Activated T-helper 2 cell treated with anti-CD3 and anti-CD28 coated beads, Interferon-gamma antibody, Interleukin-2, Interleukin-4, amounts not matched to agents 10 μg/mL and 5 μg/mL and 100 μg/mL, durations not matched to agents 14 hours and 24 hours and 36 hours (primary cell): ENCODE data around the gene C4B. TPM values are rescaled to one million over a fixed set of nuclear protein-coding genes. Genes with fewer than 3 reads are reported as not detected.
A peak's percentile ranks its signal among the peaks of the same experiment; 100 is the strongest.
"Not testable (repeated sequence)": the region's sequence is repeated elsewhere in the genome, so short reads cannot be mapped to it uniquely, and the experiment has no call there.

Source experiments
- DNase-seq: peaks from one replicate; pipeline ENCODE4 v3.0.0; 2021; ENCODE audit warnings: low spot score
- H3K27ac Mint-ChIP-seq: one replicate; pipeline ENCODE4 v1.8.0; 2021; ENCODE audit warnings: mixed read lengths
- H3K27me3 Mint-ChIP-seq: one replicate; pipeline ENCODE4 v1.8.0; 2021; ENCODE audit warnings: low read depth, mixed read lengths
- H3K36me3 Mint-ChIP-seq: one replicate; pipeline ENCODE4 v1.8.0; 2021; ENCODE audit warnings: low read depth, mixed read lengths
- H3K4me1 Mint-ChIP-seq: one replicate; pipeline ENCODE4 v1.8.0; 2021; ENCODE audit warnings: low read depth, mixed read lengths
- H3K4me3 Mint-ChIP-seq: one replicate; pipeline ENCODE4 v1.8.0; 2021; ENCODE audit warnings: low read depth, mild to moderate bottlenecking, moderate library complexity, mixed read lengths
- H3K9me3 Mint-ChIP-seq: one replicate; pipeline ENCODE4 v1.8.0; 2021; ENCODE audit warnings: mixed read lengths
- intact Hi-C: fragments of 100-400 bp; cut with micrococcal nuclease; formaldehyde crosslinking; loops from one replicate; pipeline ENCODE4 v1.15.1; 2023
- total RNA-seq: library from RNA; stranded (reverse); gene quantifications from 2 replicates; pipeline ENCODE4 v1.2.3, GENCODE V29; 2022

Gene C4B
- 2.9 and 4.2 TPM in 2 replicates for total RNA-seq

DNA sequence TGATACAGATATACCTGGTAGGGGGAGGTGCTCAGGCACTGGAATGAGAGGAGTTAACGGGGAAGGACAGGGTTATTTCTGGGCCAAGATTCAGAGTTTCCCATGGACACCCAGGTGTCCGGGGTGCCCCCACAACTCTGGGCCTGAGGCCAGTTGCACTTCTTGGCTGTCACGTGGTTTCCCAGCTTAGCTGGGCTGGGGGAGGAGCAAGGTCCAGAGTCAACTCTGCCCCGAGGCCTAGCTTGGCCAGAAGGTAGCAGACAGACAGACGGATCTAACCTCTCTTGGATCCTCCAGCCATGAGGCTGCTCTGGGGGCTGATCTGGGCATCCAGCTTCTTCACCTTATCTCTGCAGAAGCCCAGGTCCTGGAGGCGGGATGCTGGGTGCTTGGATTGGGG is at the start of gene C4B:
C4B (plus strand) TSS at position 249 of the 400 bp plus-strand sequence; CDS start at position 300, 51 bp downstream.
- H3K27me3 Mint-ChIP-seq, intact Hi-C loops, H3K4me3 Mint-ChIP-seq, DNase-seq, H3K4me1 Mint-ChIP-seq, H3K36me3 Mint-ChIP-seq, H3K9me3 Mint-ChIP-seq, H3K27ac Mint-ChIP-seq: not testable (repeated sequence)

DNA sequence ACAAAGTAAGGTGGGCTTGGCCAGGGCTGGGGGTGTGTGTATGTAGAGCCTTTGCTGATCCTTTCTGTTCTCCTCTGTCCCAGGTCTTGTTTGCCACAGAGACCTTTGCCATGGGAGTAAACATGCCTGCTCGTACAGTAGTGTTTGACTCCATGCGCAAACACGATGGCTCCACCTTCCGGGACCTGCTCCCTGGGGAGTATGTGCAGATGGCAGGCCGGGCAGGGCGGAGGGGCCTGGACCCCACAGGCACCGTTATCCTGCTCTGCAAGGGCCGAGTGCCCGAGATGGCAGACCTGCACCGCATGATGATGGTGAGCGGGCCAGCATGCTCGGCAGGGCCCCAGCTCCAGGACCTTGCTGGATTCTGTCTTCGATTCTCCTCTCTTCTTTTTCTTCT is 48.9 kb upstream of the C4B start:
- Mint-ChIP-seq H3K4me1 (peaks cover 10% of the 10 kb centered on the region), H3K36me3 (peaks cover 77% of the 10 kb centered on the region), H3K9me3 (no peaks in the 10 kb centered on the region), H3K4me3 (no peak overlapping the region), H3K27ac (no peak overlapping the region), H3K27me3 (no peaks in the 10 kb centered on the region)
- intact Hi-C loops: no loop called here
- DNase-seq: no peak

DNA sequence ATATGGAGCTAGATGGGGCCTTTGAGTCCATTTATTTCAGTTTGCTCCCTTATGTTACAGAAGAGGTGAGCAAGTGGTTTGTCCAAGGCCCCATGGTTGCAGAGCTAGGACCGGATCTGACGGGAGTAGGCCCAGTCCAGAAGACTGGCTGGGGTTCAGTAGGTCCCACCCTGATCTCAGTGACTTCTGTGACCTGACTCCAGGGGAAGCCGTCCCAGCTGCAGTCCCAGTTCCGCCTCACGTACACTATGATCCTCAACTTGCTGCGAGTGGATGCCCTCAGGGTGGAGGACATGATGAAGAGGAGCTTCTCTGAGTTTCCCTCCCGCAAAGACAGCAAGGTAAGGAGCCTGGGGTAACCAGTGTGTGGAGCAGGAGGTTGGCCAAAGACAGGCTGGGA is 48.1 kb upstream of the C4B start:
- H3K27me3 Mint-ChIP-seq: no peaks in the 10 kb centered on the region
- no peak overlapping the region for H3K27ac Mint-ChIP-seq
- H3K4me3 Mint-ChIP-seq: no peak overlapping the region
- H3K4me1 Mint-ChIP-seq: peaks cover 10% of the 10 kb centered on the region
- intact Hi-C loops: no loop called here
- no peak for DNase-seq
- no peaks in the 10 kb centered on the region for H3K9me3 Mint-ChIP-seq
- peaks cover 69% of the 10 kb centered on the region for H3K36me3 Mint-ChIP-seq

DNA sequence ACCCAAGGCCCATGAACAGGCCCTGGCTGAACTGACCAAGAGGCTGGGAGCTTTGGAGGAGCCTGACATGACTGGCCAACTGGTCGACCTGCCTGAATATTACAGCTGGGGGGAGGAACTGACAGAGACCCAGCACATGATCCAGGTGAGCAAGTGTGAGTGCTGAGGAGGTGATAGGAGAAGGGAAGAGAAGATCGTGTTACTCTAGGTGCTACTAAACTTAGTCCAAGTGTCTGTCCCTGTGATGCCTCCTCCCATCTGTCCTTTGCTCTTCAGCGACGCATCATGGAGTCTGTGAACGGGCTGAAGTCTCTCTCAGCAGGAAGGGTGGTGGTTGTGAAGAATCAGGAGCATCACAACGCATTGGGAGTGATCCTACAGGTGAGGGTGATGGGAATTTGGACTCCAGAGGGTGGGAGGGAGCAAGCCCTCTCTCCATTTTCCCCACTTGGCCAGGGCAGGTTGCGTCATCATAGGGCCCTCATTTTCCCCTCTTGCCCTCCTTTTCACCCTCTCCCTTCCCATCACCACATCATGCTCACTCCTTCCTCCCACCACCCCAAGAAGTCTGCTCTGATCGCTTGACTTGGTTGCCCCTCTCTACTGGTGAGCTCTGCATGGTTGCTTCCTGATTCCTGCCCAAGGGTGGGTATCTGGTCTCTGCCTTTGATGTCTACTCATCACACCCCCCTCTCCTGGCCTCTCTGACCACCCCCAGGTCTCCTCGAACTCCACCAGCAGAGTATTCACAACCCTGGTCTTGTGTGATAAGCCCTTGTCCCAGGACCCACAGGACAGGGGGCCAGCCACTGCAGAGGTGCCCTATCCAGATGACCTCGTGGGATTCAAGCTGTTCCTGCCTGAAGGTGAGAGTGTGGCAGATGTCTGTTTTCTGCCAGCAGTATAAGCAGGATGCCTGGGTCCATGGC is 47.3 kb upstream of the C4B start:
- DNase-seq: no peak
- H3K4me1 Mint-ChIP-seq: peaks cover 12% of the 10 kb centered on the region
- H3K27me3 Mint-ChIP-seq: no peaks in the 10 kb centered on the region
- no peak overlapping the region for H3K4me3 Mint-ChIP-seq
- H3K9me3 Mint-ChIP-seq: no peaks in the 10 kb centered on the region
- intact Hi-C loops: no loop called here
- H3K27ac Mint-ChIP-seq: no peak overlapping the region
- peaks cover 62% of the 10 kb centered on the region for H3K36me3 Mint-ChIP-seq

DNA sequence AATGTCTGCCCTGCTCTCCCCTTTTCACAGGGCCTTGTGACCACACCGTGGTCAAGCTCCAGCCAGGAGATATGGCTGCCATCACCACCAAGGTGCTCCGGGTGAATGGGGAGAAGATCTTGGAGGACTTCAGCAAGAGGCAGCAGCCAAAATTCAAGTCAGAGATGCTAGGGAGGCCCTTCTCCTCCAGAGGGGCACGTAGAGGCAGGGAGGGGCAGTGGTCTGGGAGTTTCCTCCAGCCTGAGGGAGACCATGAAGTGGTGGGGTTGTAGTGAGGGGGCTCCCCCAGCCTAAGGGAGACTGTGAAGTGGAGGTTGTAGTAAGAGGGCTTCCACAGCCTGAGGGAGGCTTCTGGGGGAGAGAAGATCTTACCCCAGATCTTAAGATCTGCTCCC is 46.7 kb upstream of the C4B start:
- Mint-ChIP-seq H3K36me3 (peaks cover 55% of the 10 kb centered on the region), H3K27me3 (no peaks in the 10 kb centered on the region), H3K27ac (no peak overlapping the region), H3K4me1 (peaks cover 18% of the 10 kb centered on the region), H3K4me3 (no peak overlapping the region), H3K9me3 (no peaks in the 10 kb centered on the region)
- intact Hi-C loops: no loop called here
- no peak for DNase-seq

DNA sequence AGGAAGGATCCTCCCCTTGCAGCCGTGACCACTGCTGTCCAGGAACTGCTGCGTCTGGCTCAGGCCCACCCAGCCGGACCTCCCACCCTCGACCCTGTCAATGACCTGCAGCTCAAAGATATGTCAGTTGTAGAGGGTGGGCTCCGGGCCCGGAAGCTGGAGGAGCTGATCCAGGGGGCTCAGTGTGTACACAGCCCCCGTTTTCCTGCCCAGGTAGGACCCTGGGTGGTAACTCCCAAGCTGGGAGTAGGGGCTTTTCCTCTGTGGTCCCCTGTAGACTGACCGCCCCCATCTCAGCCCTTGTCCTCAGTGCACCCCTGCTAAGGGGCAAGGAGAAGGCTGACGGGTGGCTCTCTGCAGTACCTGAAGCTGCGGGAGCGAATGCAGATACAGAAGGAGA is 46.3 kb upstream of the C4B start:
- H3K27ac Mint-ChIP-seq: no peak overlapping the region
- H3K9me3 Mint-ChIP-seq: no peaks in the 10 kb centered on the region
- intact Hi-C loops: no loop called here
- no peak overlapping the region for H3K4me3 Mint-ChIP-seq
- H3K4me1 Mint-ChIP-seq: peaks cover 22% of the 10 kb centered on the region
- no peaks in the 10 kb centered on the region for H3K27me3 Mint-ChIP-seq
- H3K36me3 Mint-ChIP-seq: peaks cover 54% of the 10 kb centered on the region
- no peak for DNase-seq

DNA sequence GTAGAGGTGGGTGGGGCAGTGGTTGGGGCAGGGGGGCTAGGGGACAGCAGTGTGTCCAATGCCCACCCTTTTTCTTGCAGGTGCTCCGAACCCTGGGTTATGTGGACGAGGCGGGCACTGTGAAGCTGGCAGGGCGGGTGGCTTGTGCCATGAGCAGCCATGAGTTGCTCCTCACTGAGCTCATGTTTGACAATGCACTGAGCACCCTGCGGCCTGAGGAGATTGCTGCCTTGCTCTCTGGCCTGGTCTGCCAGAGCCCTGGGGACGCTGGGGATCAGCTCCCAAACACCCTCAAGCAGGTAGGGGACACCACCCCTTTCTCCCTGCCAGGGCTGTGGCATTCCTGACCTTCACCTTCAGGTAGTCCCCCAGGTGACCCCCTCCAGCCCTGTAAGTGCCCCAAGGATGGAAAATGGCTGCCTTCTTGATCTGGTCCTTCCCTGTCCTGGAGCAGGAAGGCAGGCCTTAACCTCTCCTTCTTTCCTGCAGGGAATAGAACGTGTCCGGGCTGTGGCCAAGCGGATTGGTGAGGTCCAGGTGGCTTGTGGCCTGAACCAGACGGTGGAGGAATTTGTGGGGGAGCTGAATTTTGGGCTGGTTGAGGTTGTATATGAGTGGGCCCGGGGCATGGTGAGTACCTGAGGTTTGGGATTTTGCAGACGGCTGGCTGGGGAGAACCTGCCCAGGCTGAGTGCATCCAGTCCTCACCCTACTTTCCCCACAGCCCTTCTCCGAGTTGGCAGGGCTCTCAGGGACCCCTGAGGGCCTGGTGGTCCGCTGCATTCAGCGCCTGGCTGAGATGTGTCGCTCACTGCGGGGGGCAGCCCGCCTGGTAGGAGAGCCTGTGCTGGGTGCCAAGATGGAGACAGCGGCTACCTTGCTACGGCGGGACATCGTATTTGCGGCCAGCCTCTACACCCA is 45.5 kb upstream of the C4B start:
- intact Hi-C loops: no loop called here
- no peak overlapping the region for H3K27ac Mint-ChIP-seq
- H3K36me3 Mint-ChIP-seq: peaks cover 50% of the 10 kb centered on the region
- no peaks in the 10 kb centered on the region for H3K27me3 Mint-ChIP-seq
- H3K9me3 Mint-ChIP-seq: no peaks in the 10 kb centered on the region
- H3K4me3 Mint-ChIP-seq: no peak overlapping the region
- H3K4me1 Mint-ChIP-seq: peaks cover 23% of the 10 kb centered on the region
- no peak for DNase-seq

DNA sequence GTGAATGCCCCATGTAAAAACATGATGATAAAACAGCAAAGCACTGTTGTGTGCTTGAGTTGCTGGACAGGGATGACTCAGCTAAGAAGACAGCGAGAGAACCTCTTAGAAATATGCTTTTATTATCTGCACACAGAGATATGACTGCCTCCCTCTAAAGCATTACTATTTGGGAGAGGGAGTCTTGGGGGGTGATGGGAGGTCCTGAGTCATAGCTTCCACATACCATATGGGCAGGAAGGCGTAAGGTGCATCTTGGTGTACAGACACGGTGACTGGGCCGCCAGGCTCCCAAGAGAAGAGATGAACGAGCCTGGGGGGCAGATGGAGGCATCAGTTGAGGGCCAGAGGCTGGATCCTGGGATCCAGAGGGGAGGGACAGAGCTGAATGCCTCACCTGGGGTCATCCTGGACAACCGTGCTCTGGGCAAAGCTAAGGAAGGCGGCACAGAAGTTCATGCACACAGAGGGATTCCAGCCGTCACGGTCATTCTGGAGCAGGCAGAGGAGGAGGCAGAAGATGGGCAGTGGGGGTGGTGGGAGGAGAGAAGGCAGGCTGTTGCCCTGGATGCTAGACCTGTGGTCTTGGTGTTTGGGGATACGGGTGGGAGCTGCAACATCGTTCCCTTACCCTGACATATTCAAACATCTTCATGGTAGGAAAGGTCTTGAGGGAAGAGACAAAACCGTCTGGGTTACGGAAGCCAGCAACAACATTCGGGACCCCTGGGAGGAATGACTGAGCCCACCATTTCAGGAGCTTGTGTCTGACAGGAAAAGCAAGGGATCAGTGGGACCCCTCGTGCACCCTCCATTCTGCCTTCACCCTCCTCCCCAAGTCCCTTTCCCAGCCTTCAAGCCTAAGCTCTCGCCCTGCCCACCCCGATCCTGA is 44.6 kb upstream of the C4B start:
- peaks cover 47% of the 10 kb centered on the region for H3K36me3 Mint-ChIP-seq
- intact Hi-C loops: no loop called here

DNA sequence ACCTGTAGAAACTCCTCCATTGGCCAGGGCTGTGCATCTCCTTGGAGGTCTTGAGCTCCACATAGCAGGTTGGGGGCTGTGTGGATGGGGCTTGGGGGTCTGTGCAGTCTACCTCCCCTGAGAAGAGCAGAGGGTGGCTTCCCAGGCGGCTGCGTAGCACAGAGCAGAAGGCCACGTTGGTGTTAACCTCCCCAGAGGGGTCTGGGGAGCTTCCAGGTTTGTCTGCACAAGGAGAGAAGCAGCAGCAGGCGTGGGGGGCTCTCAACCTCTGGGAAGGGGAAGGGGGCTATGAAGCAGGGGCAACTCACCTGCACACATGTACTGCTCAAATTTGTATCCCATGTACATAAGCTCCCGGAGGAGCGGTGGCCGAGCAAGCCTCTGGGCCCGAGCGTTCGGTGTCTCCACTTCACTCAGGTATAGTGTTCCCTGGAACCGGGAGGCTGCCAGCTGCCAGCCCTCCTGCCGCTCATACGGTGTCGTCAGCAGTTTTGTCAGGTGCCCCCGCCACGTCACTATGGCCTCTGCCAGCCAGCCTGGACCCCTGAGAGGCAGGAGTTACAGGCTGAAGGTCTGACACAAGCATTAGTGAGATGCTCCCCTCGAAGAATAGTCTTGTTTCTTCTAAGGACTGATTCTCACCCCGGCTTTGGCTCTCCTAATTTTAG is 43.9 kb upstream of the C4B start:
- Mint-ChIP-seq H3K27me3 (no peaks in the 10 kb centered on the region), H3K27ac (peak overlapping the region; percentile 99), H3K9me3 (no peaks in the 10 kb centered on the region), H3K4me3 (peak overlapping the region; percentile 94), H3K4me1 (peaks cover 28% of the 10 kb centered on the region), H3K36me3 (peaks cover 39% of the 10 kb centered on the region)
- intact Hi-C loops: no loop called here
- no peak for DNase-seq

More for the DNA sequence above, 44.6 kb upstream of the C4B start:
- Mint-ChIP-seq H3K4me1 (peaks cover 28% of the 10 kb centered on the region), H3K27ac (peak overlapping the region; percentile 99), H3K4me3 (peak overlapping the region; percentile 70), H3K9me3 (no peaks in the 10 kb centered on the region), H3K27me3 (no peaks in the 10 kb centered on the region)
- no peak for DNase-seq

DNA sequence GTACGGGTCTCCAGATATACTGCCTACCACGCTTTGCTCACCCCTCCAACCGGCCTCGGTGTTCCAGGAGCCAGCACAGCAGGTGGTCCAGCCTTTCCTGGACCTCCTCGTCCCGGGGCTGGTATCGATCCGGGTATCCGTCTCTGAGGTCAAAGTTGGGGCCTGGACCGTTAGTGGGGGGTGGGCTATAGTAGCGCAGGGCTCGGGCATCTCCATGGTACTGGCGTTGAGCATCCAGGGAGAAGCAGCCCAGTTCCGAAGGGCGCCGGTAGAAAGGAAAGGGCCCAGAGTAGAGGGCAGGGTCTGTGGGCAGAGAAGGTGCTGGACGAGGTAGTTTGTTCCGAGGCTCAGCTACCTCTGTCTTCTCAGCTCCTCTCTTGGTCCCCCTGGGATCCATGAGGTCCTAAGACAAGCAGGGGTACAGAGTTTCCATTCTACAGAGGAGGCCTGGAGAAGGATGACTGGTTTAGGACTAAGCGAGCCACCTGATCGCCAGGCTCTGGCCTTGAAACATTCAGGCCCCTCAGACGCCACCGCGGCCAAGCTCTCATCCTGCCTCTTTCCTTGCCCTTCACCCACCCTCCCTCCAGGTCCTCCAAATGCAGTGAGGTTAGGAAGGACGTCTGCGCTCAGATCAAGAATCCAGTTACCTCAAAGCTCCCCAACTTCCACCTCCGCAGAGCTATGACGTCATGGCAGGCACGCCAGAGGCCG is 43.2 kb upstream of the C4B start:
- no peak for DNase-seq
- intact Hi-C loops: no loop called here
- H3K27ac Mint-ChIP-seq: peak overlapping the region; percentile 99
- H3K9me3 Mint-ChIP-seq: no peaks in the 10 kb centered on the region
- no peaks in the 10 kb centered on the region for H3K27me3 Mint-ChIP-seq
- peak overlapping the region; percentile 94 for H3K4me3 Mint-ChIP-seq
- H3K4me1 Mint-ChIP-seq: peaks cover 28% of the 10 kb centered on the region
- peaks cover 32% of the 10 kb centered on the region for H3K36me3 Mint-ChIP-seq

DNA sequence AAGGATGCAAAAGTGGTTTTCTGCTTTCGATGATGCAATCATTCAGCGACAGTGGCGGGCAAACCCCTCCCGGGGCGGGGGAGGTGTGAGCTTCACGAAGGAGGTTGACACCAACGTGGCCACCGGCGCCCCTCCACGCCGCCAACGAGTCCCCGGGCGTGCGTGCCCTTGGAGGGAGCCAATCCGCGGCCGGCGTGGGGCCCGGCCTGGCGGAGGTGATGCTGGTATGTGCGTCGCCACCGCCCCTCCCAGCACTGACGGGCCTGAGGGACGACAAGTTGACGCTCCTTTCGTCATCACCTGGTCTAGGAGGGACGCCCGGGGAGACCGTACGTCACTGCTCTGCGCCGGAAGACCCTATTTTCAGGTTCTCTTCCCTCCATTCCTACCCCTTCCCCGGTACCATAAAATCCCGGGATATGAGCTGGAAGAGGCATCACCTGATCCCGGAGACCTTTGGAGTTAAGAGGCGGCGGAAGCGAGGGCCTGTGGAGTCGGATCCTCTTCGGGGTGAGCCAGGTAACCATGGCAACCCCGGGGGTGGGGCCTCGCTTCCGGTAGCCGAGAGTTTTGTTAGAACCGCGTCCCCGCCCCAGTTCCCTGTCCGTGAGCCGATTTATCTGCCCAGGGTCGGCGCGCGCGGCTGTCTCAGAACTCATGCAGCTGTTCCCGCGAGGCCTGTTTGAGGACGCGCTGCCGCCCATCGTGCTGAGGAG is 42.4 kb upstream of the C4B start, which contains the start of gene DXO:
DXO (minus strand) TSS at position 146 of the 716 bp plus-strand sequence. CDS start 463 bp downstream, outside the sequence.
- no peaks in the 10 kb centered on the region for H3K27me3 Mint-ChIP-seq
- H3K27ac Mint-ChIP-seq: peak within 1 kb of the TSS; percentile 99
- H3K4me3 Mint-ChIP-seq: peak within 1 kb of the TSS; percentile 94
- peak; percentile 97 for DNase-seq
- intact Hi-C loops: loop anchor here (1.0 kb wide), 1 partner anchor 13 kb away; the partner anchor contains the start of gene SKIC2
- peaks cover 25% of the 10 kb centered on the region for H3K36me3 Mint-ChIP-seq
- H3K4me1 Mint-ChIP-seq: peaks cover 28% of the 10 kb centered on the region
- H3K9me3 Mint-ChIP-seq: no peaks in the 10 kb centered on the region
